Measurements from ENCODE around the gene SYNPO2. TPM values are rescaled to one million over a fixed set of nuclear protein-coding genes. Genes with fewer than 3 reads are reported as not detected.

Gene SYNPO2, protein sequence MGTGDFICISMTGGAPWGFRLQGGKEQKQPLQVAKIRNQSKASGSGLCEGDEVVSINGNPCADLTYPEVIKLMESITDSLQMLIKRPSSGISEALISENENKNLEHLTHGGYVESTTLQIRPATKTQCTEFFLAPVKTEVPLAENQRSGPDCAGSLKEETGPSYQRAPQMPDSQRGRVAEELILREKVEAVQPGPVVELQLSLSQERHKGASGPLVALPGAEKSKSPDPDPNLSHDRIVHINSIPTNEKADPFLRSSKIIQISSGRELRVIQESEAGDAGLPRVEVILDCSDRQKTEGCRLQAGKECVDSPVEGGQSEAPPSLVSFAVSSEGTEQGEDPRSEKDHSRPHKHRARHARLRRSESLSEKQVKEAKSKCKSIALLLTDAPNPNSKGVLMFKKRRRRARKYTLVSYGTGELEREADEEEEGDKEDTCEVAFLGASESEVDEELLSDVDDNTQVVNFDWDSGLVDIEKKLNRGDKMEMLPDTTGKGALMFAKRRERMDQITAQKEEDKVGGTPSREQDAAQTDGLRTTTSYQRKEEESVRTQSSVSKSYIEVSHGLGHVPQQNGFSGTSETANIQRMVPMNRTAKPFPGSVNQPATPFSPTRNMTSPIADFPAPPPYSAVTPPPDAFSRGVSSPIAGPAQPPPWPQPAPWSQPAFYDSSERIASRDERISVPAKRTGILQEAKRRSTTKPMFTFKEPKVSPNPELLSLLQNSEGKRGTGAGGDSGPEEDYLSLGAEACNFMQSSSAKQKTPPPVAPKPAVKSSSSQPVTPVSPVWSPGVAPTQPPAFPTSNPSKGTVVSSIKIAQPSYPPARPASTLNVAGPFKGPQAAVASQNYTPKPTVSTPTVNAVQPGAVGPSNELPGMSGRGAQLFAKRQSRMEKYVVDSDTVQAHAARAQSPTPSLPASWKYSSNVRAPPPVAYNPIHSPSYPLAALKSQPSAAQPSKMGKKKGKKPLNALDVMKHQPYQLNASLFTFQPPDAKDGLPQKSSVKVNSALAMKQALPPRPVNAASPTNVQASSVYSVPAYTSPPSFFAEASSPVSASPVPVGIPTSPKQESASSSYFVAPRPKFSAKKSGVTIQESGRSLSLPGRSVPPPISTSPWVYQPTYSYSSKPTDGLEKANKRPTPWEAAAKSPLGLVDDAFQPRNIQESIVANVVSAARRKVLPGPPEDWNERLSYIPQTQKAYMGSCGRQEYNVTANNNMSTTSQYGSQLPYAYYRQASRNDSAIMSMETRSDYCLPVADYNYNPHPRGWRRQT
- total RNA-seq, result under 1 TPM; 0.16 to 0.28 TPM

- ATAC-seq (peak; percentile 89), DNase-seq (peak; percentile 66)
- no peaks in the 10 kb centered on the region for H3K9me3 Mint-ChIP-seq (ENCODE audit: low read depth)
- no peak within 1 kb of the TSS for H3K27ac Mint-ChIP-seq
- intact Hi-C loops (cut with DNase I, micrococcal nuclease), result loop anchor here in 1 of 2 experiments (10.0 kb wide), 1 partner anchor 464 kb away; no protein-coding TSS in a partner anchor
- ChIA-PET CTCF (interaction anchor here (0.6 to 1.6 kb wide), 4 partner anchors 23 to 121 kb away, joined by 3 to 6 read pairs (median 4); no protein-coding TSS in a partner anchor), POLR2A (no interaction called here)
- H3K36me3 Mint-ChIP-seq (ENCODE audit: low read depth), result no peaks in the 10 kb centered on the region
- H3K4me3 Mint-ChIP-seq, result peak within 1 kb of the TSS; percentile 70
- H3K27me3 Mint-ChIP-seq, result peaks cover 37% of the 10 kb centered on the region
- H3K4me1 Mint-ChIP-seq, result peaks cover 12% of the 10 kb centered on the region
These were observed at the start of gene SYNPO2 for GRCh38 chr4:118888666-118889311. Gene SYNPO2, plus strand, starts transcription at chr4:118888854. Its CDS starts 183 bp downstream, at chr4:118889037.

DNA sequence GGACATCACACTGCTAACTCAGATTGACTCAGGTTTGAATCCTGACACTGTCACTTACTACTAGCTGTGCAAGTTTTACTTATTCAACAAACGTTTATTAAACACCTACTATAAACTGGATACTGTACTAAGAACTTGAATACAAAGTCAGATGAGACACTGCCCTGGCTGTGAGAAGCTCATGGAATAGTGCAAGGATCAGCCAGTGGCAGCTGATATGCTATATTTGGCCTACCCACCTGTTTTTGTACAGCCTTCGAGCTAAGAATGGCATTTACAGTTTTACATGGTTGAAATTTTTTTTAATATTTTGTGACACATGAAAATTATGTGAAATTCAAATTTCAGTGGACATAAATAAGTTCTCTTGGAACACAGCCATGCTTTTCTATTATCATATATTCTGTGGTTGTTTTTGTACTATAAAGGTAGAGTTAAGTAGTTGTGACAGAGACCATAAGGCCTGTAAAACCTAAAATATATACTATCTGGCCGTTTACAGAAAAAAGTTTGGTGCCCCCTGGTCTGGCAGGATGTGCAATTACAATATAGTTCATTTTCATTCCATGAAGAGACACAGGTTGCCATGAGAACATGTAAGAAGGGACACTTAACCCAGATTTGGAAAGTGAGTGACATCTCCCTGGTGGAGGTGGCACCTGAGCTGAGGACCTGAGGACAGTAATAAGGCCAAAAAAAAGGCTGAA, 49.3 kb upstream of the SYNPO2 start:
- Mint-ChIP-seq H3K4me1 (peaks cover 23% of the 10 kb centered on the region), H3K36me3 (ENCODE audit: low read depth) (no peaks in the 10 kb centered on the region), H3K4me3 (no peak overlapping the region), H3K27ac (no peak overlapping the region), H3K9me3 (ENCODE audit: low read depth) (no peaks in the 10 kb centered on the region), H3K27me3 (no peaks in the 10 kb centered on the region)
- DNase-seq (no peak), ATAC-seq (no peak)
- ChIA-PET CTCF (interaction anchor here (1.6 to 3.7 kb wide), 2 partner anchors 15 to 25 kb away, joined by 6 to 11 read pairs; no protein-coding TSS in a partner anchor), POLR2A (interaction anchor here (0.6 kb wide), 1 partner anchor 17 kb away, joined by 3 read pairs; no protein-coding TSS in a partner anchor)
- intact Hi-C loops (cut with DNase I, micrococcal nuclease), result loop anchor here (5.0 kb wide), 3 partner anchors 373 to 557 kb away; partner anchors contain the start of gene USP53 (in 1 of the 2)

GRCh38 chr4:118842055-118842454, 46.6 kb upstream of the SYNPO2 start:
- ChIA-PET POLR2A (no interaction called here), CTCF (no interaction called here)
- H3K9me3 Mint-ChIP-seq (ENCODE audit: low read depth), result no peaks in the 10 kb centered on the region
- no peak overlapping the region for H3K27ac Mint-ChIP-seq
- peaks cover 13% of the 10 kb centered on the region for H3K4me1 Mint-ChIP-seq
- H3K36me3 Mint-ChIP-seq (ENCODE audit: low read depth), result no peaks in the 10 kb centered on the region
- H3K27me3 Mint-ChIP-seq, result peaks cover 3% of the 10 kb centered on the region
- intact Hi-C loops (cut with DNase I, micrococcal nuclease), result no loop called here
- DNase-seq, result no peak
- H3K4me3 Mint-ChIP-seq, result no peak overlapping the region
- peak; percentile 77 for ATAC-seq

DNA sequence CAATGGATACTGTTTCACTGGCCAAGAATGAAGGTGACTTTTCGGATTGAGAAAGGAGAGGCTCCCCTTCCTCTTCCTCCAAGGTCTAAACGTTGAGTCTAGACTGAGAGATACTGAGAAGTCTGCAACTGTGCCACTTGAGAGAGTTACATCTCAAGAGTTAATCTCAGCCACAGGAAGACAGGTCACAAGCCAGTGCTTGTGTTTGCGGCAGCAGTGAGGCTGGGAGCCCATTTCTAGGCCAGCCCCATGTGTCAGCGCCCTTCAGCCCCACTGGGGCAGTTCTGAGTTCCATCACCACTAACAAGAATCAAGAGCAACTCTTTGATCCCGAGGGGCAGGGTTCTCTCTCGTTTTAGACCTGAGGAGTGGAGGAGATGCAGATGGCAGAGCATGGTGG, 45.4 kb upstream of the SYNPO2 start:
- Mint-ChIP-seq H3K27ac (no peak overlapping the region), H3K4me1 (peaks cover 13% of the 10 kb centered on the region), H3K9me3 (ENCODE audit: low read depth) (no peaks in the 10 kb centered on the region), H3K27me3 (peaks cover 3% of the 10 kb centered on the region), H3K36me3 (ENCODE audit: low read depth) (no peaks in the 10 kb centered on the region), H3K4me3 (no peak overlapping the region)
- DNase-seq, result no peak
- ATAC-seq, result no peak
- intact Hi-C loops (cut with DNase I, micrococcal nuclease), result no loop called here
- CTCF ChIA-PET, result interaction anchor here (0.9 kb wide), 1 partner anchor 11 kb away, joined by 5 read pairs; no protein-coding TSS in a partner anchor
- POLR2A ChIA-PET, result no interaction called here

DNA sequence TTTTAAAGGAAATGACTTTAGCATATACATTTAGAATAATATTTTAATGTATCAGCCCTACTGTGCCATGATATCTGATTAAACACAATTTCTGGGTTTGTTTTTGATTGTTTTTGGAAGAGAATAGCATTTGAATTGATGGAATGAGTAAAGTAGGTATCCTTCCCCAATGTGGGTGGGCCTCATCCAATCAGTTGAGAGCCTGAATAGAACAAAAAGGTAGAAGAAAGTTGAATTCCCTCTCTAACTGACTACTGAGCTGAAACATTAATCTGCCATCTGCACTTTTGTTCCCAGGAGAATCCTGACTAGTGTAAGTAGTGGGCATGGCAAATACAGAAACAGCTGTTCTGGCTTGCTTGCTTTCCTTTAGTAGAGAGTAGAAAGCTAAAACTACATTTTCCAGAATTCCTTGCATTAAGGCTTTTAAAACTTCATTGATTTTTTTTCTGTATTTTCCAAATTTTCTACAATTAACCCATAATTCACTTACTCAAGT, 43.1 kb upstream of the SYNPO2 start:
- no peak overlapping the region for H3K27ac Mint-ChIP-seq
- H3K36me3 Mint-ChIP-seq (ENCODE audit: low read depth), result peaks cover 3% of the 10 kb centered on the region
- peaks cover 3% of the 10 kb centered on the region for H3K27me3 Mint-ChIP-seq
- no peaks in the 10 kb centered on the region for H3K9me3 Mint-ChIP-seq (ENCODE audit: low read depth)
- intact Hi-C loops (cut with DNase I, micrococcal nuclease), result no loop called here
- CTCF ChIA-PET, result interaction anchor here (1.3 kb wide), 1 partner anchor 16 kb away, joined by 3 read pairs; no protein-coding TSS in a partner anchor
- DNase-seq (no peak), ATAC-seq (no peak)
- POLR2A ChIA-PET, result no interaction called here
- peaks cover 20% of the 10 kb centered on the region for H3K4me1 Mint-ChIP-seq
- H3K4me3 Mint-ChIP-seq, result no peak overlapping the region

GRCh38 chr4:118846979-118847378, 41.7 kb upstream of the SYNPO2 start:
- CTCF ChIA-PET, result interaction anchor here (0.8 to 1.3 kb wide), 2 partner anchors 14 to 19 kb away, joined by 3 read pairs; no protein-coding TSS in a partner anchor
- Mint-ChIP-seq H3K36me3 (ENCODE audit: low read depth) (peaks cover 6% of the 10 kb centered on the region), H3K27me3 (peaks cover 3% of the 10 kb centered on the region), H3K27ac (no peak overlapping the region), H3K4me3 (no peak overlapping the region), H3K4me1 (peaks cover 22% of the 10 kb centered on the region), H3K9me3 (ENCODE audit: low read depth) (no peaks in the 10 kb centered on the region)
- DNase-seq (no peak), ATAC-seq (no peak)
- intact Hi-C loops (cut with DNase I, micrococcal nuclease), result no loop called here
- POLR2A ChIA-PET, result no interaction called here

- H3K27me3 Mint-ChIP-seq, result peaks cover 3% of the 10 kb centered on the region
- H3K4me3 Mint-ChIP-seq, result no peak overlapping the region
- ChIA-PET POLR2A (interaction anchor here (0.7 kb wide), 1 partner anchor 341 kb away, joined by 6 read pairs; no protein-coding TSS in a partner anchor), CTCF (no interaction called here)
- peaks cover 27% of the 10 kb centered on the region for H3K4me1 Mint-ChIP-seq
- intact Hi-C loops (cut with DNase I, micrococcal nuclease), result no loop called here
- no peak overlapping the region for H3K27ac Mint-ChIP-seq
- ATAC-seq (no peak), DNase-seq (no peak)
- no peaks in the 10 kb centered on the region for H3K9me3 Mint-ChIP-seq (ENCODE audit: low read depth)
- H3K36me3 Mint-ChIP-seq (ENCODE audit: low read depth), result peaks cover 7% of the 10 kb centered on the region
These were observed 40.4 kb upstream of the SYNPO2 start for GRCh38 chr4:118848242-118848641.

- Mint-ChIP-seq H3K4me1 (peaks cover 28% of the 10 kb centered on the region), H3K27me3 (peaks cover 3% of the 10 kb centered on the region), H3K9me3 (ENCODE audit: low read depth) (no peaks in the 10 kb centered on the region), H3K27ac (no peak overlapping the region), H3K4me3 (no peak overlapping the region), H3K36me3 (ENCODE audit: low read depth) (peaks cover 7% of the 10 kb centered on the region)
- POLR2A ChIA-PET, result no interaction called here
- intact Hi-C loops (cut with DNase I, micrococcal nuclease), result no loop called here
- CTCF ChIA-PET, result no interaction called here
- no peak for DNase-seq
- no peak for ATAC-seq
These were observed 39.8 kb upstream of the SYNPO2 start for GRCh38 chr4:118848901-118849300.

DNA sequence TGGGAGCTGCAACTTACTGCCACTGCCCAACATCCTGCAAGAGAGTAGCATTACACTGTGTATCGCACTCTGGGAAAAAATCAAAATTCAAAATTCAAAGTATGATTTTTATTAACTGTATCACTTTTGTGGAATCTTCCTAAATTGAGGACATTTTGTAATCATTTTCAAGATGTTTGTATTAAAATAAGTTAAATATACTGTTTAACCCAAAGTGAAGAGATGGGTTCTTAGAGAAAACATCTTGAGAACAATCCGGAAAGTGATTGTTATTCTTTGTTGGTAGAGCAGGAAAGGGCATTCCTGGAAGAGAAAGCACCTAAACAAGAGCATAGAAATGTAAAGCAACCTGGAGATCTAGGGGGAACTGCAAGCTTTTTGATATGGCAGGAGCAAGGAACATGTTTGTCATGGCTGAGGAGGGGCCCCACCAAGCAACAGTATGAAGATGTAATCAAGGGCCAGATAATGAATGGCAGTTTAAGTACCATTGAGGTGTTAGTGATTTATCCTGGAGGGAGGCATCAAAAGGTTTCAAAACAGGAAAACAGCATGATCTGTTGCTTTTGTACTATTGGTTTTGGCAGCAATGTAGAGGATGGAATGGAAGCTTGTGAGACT, 38.7 kb upstream of the SYNPO2 start:
- peaks cover 28% of the 10 kb centered on the region for H3K4me1 Mint-ChIP-seq
- ATAC-seq, result peak; percentile 20
- H3K27ac Mint-ChIP-seq, result peak overlapping the region; percentile 91
- POLR2A ChIA-PET, result no interaction called here
- DNase-seq, result no peak
- intact Hi-C loops (cut with DNase I, micrococcal nuclease), result loop anchor here (1.0 to 5.0 kb wide), 2 partner anchors 14 to 258 kb away; partner anchors contain the start of gene SEC24D (in 2 of the 2)
- H3K27me3 Mint-ChIP-seq, result peaks cover 3% of the 10 kb centered on the region
- CTCF ChIA-PET, result interaction anchor here (1.0 to 1.4 kb wide), 2 partner anchors 9 to 15 kb away, joined by 3 to 5 read pairs; no protein-coding TSS in a partner anchor
- H3K9me3 Mint-ChIP-seq (ENCODE audit: low read depth), result no peaks in the 10 kb centered on the region
- H3K36me3 Mint-ChIP-seq (ENCODE audit: low read depth), result peaks cover 7% of the 10 kb centered on the region
- H3K4me3 Mint-ChIP-seq, result peak overlapping the region; percentile 85

All from activated CD4-positive, alpha-beta T cell treated with anti-CD3 and anti-CD28 coated beads for 36 hours (primary cell).